ENCODE data around the gene PARP16.

Gene PARP16

GRCh38 chr15:65311760-65312159, 25.1 kb upstream of the PARP16 start:
- no peak for DNase-seq (ENCODE audit: low spot score)

GRCh38 chr15:65310431-65311137, 23.9 kb upstream of the PARP16 start:
- no peak for DNase-seq (ENCODE audit: low spot score)

DNA sequence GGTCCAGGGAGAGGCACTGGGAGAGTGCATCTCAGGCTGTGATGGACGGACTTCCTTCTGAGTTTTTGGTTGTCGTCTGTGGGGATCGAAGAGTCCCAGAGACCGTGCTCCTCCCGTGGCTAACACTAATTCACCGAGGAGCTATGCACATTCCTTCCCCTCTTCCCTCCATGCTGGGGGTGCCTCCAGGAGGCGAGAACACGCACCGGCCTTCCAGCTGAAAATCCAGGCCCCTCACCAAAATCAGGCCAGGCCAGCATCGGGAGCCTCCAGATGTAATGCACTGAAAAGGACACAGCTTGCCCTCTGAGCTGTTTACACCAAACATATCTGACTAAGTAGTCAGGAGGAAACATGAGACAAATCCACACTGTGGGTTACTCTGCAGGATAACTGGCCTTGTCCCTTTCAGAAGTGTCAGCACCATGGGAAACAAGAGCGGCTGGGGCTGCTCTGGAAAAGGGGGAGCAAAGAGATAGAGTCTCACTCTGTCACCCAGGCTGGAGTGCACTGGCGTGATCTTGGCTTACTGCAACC, 23.3 kb upstream of the PARP16 start:
- DNase-seq (ENCODE audit: low spot score), result no peak

DNA sequence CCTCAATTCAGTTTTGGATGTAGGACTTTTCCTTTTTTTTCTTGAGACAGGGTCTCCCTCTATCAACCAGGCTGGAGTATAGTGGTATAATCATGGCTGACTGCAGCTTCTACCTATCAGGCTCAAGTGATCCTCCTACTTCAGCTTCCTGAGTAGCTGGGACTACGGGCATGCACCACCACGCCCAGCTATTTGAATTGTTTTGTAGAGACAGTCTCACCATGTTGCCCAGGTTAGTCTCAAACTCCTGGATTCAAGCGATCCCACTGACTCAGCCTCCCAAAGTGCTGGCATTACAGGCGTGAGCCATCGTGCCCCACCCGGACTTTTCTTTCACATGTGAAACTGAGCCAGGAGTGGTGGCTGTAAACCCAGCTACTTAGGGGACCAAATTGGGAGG, 21.3 kb upstream of the PARP16 start:
- DNase-seq (ENCODE audit: low spot score), result no peak

- DNase-seq (ENCODE audit: low spot score), result no peak
These were observed 19.9 kb upstream of the PARP16 start for GRCh38 chr15:65306551-65306950.

DNA sequence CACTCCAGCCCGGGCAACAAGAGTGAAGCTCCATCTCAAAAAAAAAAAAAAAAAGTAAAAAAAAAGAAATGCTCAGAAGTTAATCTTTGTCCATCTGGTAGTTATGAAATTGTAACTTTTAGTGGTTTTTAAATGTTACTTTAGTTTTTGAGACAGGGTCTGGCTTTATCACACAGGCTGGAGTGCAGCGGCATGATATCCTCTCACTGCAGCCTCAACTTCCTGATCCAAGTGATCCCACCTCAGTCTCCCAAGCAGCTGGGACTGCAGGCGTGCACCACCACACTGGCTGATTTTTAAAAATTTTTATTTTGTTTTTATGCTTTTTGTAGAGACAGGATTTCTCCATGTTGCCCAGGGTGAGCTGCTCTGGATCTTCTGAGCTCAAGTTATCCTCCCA, 19.1 kb upstream of the PARP16 start:
- DNase-seq (ENCODE audit: low spot score), result no peak

- DNase-seq (ENCODE audit: low spot score), result no peak
These were observed 18.6 kb upstream of the PARP16 start for GRCh38 chr15:65305150-65305758.

DNA sequence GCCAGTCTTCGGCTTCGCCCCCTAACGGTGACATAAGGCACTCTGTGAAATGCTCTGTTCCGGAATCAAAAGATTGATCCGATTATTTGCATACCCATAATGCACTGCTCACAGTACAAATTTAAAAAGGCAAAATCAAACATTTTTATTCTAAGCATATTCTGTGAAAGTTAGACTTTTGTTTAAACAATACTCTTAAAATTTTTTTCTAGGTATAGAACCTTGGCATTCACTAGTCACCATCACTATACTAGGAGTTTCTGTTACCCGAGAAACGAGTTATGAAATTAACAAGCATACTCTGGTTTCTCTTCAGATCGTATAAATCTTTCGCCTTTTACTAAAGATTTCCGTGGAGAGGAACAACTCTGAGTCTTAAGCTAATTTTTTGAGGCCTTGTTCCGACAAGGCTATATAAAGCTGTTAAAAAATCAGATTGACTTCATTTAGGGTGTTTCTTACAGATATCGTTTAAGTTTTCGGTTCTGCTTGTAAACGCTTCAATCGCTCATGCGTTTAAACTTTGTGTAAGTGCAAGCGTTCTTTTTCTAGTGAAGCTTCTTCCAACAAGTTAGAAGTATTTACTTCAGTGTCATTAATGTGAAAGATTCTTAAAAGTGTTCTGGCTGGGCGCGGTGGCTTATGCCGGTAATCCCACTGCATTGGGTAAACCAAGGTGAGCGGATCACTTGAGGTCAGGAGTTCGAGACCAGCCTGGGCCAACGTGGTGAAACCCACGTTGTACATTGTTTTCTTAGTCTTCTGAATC, 17.9 kb upstream of the PARP16 start, which contains the start of gene RNU5B-1:
Gene RNU5B-1, plus strand, starts transcription at position 297 of the 769 bp plus-strand sequence.
- no peak for DNase-seq (ENCODE audit: low spot score)

GRCh38 chr15:65303687-65304380, 17.2 kb upstream of the PARP16 start:
- DNase-seq (ENCODE audit: low spot score), result no peak

DNA sequence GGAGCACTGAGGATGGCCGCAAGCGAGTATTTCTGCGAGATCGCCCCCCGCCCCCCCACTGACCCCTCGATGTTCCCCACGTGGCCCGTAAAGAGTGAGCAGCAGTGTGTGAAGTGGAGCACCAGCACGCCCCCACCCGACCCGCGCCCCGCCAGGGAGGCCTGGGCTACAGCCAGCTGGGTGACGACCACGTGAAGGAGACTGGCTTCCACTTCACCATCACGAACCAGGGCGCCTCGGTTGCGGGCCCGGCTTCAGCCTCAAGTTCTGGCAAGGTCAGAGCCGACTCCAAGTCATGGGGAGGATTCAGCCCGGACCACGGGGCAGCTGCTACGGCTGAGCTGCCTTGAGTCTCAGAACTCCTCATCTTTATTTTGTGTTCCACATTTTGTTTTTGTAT, 15.4 kb upstream of the PARP16 start:
- no peak for DNase-seq (ENCODE audit: low spot score)

GRCh38 chr15:65300924-65301441, 14.3 kb upstream of the PARP16 start:
- no peak for DNase-seq (ENCODE audit: low spot score)

DNA sequence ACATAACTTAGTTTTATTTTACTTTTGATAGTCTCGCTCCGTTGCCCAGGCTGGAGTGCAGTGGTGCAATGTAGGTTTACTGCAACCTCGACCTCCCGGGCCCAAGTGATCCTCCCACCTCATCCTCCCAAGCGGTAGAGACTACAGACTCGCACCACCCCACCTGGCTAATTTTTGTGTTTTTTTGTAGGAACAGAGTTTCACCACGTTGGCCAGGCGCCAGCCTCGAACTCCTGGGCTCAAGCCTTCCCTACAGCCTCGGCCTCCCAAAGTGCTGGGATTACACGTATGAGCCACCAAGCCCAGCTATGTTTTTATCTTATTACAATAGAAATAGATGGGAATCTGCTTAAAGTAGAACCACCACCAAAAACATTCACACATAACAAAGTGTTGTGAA, 12.0 kb upstream of the PARP16 start:
- DNase-seq (ENCODE audit: low spot score), result no peak

GRCh38 chr15:65292938-65293518, 6.3 kb upstream of the PARP16 start:
- DNase-seq (ENCODE audit: low spot score), result no peak

DNA sequence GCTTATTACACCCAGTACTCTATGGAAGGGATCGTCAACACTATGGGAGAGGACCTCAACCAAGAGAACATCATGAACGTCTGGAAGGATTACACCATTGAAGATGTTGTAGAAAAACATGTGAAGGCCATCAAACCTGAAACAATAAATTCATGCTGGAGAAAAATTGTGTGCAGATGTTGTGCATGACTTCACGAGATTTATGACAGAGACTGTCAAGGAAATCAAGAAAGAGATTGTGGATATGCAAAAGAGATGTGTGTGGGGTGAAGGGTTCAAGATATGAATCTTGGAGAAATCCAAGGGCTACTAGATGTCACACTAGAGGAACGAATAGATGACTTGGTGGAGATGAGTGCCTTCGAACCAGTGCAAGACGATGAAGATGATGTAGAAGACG, 3.5 kb upstream of the PARP16 start:
- no peak for DNase-seq (ENCODE audit: low spot score)

- no peak for DNase-seq (ENCODE audit: low spot score)
These were observed 2.7 kb upstream of the PARP16 start for GRCh38 chr15:65289261-65289854.

- no peak for DNase-seq (ENCODE audit: low spot score)
These were observed 805 bp upstream of the PARP16 start for GRCh38 chr15:65287520-65287855.

GRCh38 chr15:65286069-65286703, 497 bp downstream of the PARP16 start:
- DNase-seq (ENCODE audit: low spot score), result peak; percentile 54

DNA sequence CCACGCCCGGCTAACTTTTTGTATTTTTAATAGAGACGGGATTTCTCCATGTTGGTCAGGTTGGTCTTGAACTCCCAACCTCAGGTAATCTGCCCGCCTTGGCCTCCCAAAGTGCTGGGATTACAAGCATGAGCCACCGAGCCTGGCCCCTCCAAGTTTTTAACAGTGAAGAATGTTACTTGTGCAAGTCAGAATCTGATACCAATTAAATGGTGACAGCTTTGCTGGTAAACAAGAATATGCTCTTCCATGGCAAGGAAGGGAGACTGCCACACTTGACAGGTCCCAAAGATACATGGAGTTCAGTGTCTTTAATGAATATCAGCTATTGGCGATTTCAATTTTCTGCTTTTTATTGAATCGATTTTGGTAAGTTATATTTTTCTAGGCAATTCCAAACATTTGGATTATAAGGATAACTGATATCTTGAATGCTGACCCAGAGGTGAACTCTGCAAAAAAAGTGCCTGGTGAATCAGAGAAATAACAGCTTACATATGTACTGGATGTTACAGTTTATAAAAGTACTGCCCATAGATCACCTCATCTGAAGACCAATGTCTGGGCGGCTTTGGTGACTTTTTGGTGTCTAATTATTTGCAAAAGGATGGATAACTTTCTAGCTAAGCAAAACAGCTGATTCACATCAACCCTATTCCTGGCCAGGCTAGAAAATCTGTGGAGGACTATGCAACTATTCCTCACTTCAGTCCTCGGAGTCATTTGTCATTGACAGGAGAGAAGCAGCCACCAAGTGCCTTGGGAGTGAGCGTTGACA, 1.2 kb downstream of the PARP16 start:
- DNase-seq (ENCODE audit: low spot score), result no peak

DNA sequence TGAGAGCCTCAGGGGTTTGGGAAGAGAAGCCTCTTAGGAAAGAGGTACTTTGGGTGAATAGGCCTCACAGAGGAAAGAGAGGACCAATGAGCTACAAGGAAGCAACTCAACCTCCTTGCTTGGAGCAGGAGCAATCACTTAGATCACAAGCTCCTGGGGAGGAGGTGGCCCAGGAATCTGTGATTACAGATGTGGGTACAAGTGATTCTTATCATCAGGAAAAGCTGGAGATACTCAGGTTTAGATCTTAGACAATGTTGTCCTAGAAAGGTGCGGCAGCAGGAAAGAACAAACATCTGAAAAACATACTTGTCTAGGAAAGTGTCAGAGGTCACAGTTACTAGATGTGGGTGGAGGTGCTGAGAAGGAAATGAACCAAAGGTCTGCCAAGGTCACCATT, 8.2 kb downstream of the PARP16 start:
- no peak for DNase-seq (ENCODE audit: low spot score)

DNA sequence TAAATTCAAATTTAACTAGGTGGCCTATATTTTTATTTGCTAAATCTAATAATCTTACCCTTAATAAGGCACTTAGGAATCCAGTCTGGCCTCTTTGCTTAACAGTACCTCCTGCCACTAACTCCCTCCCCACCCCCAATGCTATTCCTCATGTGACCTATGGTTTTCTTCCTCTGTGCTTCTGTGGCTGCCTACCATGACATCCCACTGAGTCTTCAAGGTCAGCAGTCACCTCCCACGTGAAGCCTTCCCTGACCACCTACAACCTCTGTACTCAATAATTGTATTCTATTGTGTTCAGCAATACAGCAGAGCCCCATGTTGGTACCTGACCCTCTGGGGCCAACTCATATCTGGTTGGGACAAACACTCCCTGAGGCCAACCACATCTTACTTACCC, 9.7 kb downstream of the PARP16 start:
- DNase-seq (ENCODE audit: low spot score), result no peak

Data from HuH-7.5 (cell line).